H1 (cell line): ENCODE results near the gene TUBA4B. TPM values are rescaled to one million over a fixed set of nuclear protein-coding genes. Genes with fewer than 3 reads are reported as not detected.

Experiments used
- FOSL1 ChIP-seq: IDR thresholded peaks from 2 replicates; pipeline ENCODE4 v1.6.1; 2011; ENCODE audit warnings: mild to moderate bottlenecking, low read depth, low read length, moderate library complexity; ENCODE audit not compliant: insufficient read depth
- HDAC6 ChIP-seq: IDR thresholded peaks from one replicate; pipeline ENCODE4 v1.7.1; 2012; ENCODE audit warnings: low read depth, mild to moderate bottlenecking, inconsistent platforms, low read length, moderate library complexity
- YY1 ChIP-seq: IDR thresholded peaks from 2 replicates; pipeline ENCODE4 v1.6.1; 2011; ENCODE audit warnings: low read depth, mild to moderate bottlenecking, low read length
- polyA plus RNA-seq, 7 experiments: library from polyadenylated mRNA; depleted of rRNA in 3 of 7; stranded (reverse) in 5 of 7; unstranded in 2 of 7; fragments of >200 nt in 5 of 7; fragments of 200-250 nt in 2 of 7; gene quantifications; 1 replicate in 5 of 7; 2 replicates in 1 of 7; 4 replicates in 1 of 7; pipeline versions ENCODE4 v1.2.1 to v1.2.3, GENCODE V29; 2011 to 2013; ENCODE audit warnings: missing spikeins in 2 of 7, mixed read lengths in 2 of 7
- total RNA-seq: library from RNA; stranded (reverse); fragmentation: NEBNext Ultra II Directional; extraction: Animal tissue kit (Norgen Biotek cat#: 25700); gene quantifications from 2 replicates; pipeline ENCODE4 v1.2.1, GENCODE V29; 2021

Gene TUBA4B
- total and polyA plus RNA-seq, 2 of the 8 experiments (the other 6 are each of a cell fraction or from before 2014, with no cell fraction given): 0.08 to 0.24 TPM

DNA sequence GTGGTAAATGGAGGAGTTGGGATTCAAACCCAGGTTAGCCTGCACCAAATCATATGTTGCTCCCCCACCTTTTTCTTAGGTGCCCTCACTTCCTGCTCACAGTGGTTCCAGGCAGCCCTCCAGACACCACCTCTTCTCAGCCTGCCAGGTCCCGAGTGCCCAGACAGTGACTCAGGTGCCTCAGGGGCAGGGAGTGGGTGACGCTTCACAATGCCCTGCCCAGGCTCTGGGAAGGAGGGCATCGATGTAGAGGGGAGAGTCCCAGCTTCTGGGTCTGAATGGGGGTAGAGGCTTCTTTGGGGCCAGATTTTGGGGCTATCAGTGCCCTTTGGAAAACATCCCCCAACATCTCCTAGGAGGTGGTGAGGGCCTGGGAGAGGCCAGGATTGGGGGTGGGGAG, 20.9 kb downstream of the TUBA4B start (continued):
- TF ChIP-seq HDAC6 (no peak), YY1 (no peak), FOSL1 (no peak)
